ENCODE data around the gene TRAF3IP3.

- TF ChIP-seq POLR2A (IDR thresholded peaks at IDR 0.05) (no peak), CTCF (IDR thresholded peaks at IDR 0.05) (no peak)
Observed at GRCh38 chr1:209720826-209721225, 35.0 kb upstream of the TRAF3IP3 start.

Measured in body of pancreas (tissue), 4 donors.